Activated CD4-positive, alpha-beta T cell treated with anti-CD3 and anti-CD28 coated beads, Interleukin-2, amount 50 U/mL, for 16 hours (primary cell): Measurements from ENCODE around the gene CBLC.

Source experiments
- DNase-seq: peaks from one replicate; pipeline ENCODE4 v3.0.0-alpha.2; 2020

CBLC gene, protein sequence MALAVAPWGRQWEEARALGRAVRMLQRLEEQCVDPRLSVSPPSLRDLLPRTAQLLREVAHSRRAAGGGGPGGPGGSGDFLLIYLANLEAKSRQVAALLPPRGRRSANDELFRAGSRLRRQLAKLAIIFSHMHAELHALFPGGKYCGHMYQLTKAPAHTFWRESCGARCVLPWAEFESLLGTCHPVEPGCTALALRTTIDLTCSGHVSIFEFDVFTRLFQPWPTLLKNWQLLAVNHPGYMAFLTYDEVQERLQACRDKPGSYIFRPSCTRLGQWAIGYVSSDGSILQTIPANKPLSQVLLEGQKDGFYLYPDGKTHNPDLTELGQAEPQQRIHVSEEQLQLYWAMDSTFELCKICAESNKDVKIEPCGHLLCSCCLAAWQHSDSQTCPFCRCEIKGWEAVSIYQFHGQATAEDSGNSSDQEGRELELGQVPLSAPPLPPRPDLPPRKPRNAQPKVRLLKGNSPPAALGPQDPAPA

DNA sequence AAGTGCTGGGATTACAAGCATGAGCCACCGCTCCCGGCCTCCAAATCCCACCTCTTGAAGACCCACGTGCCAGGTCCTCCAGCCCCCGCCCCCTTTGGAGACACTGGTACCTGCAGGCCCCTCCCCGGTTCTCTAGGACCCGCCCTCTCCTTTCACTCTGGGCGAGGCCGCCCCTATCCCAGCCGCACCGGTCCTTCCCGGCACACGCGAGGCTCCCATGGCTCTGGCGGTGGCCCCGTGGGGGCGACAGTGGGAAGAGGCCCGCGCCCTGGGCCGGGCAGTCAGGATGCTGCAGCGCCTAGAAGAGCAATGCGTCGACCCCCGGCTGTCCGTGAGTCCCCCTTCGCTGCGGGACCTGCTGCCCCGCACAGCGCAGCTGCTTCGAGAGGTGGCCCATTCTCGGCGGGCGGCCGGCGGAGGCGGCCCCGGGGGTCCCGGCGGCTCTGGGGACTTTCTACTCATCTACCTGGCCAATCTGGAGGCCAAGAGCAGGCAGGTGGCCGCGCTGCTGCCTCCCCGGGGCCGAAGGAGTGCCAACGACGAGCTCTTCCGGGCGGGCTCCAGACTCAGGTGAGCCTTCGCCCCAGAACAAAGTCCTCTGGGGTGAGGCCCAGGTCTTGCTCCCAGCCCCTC lies at the start of gene CBLC:
Gene CBLC, plus strand, starts transcription at position 176 of the 633 bp plus-strand sequence. Its CDS starts 42 bp downstream, at position 218.
- no peak for DNase-seq

DNA sequence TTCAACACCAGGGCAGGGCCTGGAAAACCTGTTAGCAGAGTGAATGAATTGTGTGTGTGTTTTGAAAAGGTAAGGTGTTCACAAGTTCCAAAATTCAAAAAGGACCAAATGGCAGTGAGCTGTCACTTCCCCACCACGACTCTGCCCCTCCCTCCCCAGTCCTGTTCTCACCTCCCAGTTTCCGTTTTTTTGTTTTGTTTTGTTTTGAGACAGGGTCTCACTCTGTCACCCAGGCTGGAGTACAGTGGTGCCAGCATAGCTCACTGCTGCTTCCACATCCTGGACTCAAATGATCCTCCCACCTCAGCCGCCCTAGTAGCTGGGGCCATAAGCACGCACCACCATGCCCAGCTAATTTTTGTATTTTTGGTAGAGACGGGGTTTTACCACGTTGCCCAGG lies 49.5 kb upstream of the CBLC start:
- DNase-seq = peak; percentile 27

DNA sequence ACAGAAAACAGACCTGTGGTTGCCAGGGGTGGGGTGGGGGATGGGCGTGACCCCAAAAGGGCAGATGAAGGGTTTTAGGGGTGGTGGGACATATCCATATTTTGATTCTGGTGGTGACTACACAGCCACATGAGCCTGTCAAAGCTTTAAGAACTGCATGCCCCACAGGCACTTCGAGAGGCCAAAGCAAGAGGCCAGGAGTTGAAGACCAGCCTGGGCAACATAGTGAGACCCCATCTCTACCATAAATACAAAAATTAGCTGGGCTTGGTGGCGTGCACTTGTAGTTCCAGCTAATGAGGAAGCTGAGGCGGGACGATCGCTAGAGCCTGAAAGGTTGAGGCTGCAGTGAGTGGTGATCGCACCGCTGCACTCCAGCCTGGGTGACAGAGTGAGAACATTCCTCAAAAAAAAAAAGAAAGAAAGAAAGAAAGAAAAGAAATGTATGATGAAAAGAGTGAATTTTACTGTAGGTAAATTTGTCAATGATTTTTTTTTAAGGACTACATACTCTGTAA lies 48.1 kb upstream of the CBLC start:
- no peak for DNase-seq

DNA sequence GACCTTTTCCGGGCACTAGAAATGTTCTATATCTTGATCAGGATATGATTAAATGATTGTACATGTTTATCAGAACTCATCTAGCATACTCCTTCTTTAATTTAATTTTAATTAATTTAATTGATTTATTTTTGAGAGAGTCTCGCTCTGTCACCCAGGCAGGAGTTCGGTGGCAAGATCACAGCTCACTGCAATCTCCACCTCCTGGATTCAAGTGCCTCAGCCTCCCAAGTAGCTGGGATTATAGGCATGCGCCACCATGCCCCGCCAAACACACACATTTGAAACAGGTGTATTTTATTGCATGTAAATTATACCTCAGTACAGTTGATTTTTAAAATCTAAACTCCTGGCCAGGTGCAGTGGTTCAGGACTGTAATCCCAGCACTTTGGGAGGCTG lies 46.6 kb upstream of the CBLC start:
- no peak for DNase-seq

DNA sequence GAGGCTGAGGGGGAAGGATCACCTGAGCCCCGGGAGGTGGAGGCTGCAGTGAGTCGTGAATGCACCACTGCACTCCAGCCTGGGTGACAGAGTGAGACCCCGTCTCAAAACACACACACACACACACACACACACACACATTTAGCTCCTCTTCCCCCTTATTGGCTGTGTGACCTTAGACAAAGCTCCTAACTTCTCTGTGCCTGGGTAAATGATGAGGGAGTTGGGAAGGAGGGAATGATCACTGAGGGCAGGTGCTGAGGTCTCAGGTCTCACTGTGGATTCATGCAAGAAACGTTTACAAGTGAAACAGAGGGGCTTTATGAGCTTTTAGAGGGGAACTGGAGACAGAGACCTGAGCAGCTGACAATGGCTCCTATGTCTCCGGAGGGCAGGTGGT lies 46.1 kb upstream of the CBLC start:
- no peak for DNase-seq

DNA sequence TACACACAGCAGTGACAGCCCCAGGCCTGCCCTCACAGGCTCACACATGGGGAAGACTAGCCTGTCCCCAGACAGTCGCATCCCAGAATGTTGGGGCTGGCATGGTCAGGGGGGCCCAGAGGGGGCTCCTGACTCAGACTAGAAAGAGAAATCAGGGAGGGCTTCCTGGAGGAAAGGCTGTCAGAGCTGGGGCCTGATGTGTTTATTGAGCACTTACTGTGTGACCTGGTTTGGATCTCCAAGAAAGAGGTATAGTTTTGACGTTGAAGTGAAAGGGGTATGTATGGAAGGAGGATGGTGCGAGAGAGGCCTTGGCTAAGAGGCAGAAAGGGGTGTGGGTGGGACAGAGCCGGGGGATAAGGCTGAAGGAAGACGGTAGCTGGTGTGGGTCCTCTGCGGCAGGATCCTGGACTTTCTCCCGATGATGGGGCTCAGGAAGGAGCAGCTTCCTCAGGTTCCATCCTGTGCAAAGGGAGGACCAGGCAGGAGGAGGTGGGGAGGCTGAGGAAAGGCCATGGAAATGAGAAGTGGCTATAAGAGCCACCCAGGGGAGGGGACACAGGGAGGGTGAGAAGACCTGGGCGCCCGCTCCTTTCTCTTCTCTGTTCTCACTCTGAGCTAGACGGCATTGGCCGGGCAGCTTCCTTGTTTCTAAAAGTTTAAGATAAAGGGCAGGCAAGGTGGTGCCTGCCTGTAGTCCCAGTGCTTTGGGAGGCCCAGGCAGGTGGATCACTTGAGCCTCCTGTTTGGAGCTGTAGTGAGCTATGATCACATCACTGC lies 45.3 kb upstream of the CBLC start:
- DNase-seq = no peak

DNA sequence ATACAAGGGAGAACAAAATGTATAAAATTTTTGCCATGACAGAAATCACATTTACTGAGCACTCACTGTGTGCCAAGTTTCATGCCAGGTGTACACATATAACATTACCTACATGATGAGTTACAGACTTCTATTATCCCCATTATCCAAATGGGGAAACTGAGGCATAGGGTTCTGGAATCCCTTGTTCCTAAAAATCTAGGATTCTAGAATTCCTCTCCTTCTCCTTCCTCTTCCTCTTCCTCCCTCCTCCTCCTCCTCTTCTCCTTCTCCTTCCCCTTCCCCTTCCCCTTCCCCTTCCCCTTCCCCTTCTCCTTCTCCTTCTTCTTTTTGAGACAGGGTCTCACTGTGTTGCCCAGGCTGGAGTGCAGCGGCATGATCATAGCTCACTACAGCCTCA lies 43.3 kb upstream of the CBLC start:
- no peak for DNase-seq

DNA sequence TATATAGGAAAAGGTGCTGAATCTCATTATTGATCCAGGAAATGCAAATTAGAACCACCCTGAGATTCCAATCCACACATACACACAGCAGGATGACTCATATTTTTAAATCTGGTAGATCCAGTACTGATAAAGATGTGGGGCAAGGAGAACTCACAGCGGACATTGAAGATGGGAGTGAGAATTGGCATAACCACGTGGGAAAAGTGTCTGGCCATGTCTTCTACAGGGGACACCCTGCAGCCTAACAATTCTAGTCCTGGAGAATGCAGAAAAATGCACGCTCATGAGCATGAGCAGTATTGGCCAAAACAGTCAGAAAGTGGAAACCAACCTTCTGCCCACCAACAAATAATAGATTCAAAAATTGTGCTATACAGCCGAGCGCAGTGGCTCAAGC lies 42.7 kb upstream of the CBLC start:
- no peak for DNase-seq

DNA sequence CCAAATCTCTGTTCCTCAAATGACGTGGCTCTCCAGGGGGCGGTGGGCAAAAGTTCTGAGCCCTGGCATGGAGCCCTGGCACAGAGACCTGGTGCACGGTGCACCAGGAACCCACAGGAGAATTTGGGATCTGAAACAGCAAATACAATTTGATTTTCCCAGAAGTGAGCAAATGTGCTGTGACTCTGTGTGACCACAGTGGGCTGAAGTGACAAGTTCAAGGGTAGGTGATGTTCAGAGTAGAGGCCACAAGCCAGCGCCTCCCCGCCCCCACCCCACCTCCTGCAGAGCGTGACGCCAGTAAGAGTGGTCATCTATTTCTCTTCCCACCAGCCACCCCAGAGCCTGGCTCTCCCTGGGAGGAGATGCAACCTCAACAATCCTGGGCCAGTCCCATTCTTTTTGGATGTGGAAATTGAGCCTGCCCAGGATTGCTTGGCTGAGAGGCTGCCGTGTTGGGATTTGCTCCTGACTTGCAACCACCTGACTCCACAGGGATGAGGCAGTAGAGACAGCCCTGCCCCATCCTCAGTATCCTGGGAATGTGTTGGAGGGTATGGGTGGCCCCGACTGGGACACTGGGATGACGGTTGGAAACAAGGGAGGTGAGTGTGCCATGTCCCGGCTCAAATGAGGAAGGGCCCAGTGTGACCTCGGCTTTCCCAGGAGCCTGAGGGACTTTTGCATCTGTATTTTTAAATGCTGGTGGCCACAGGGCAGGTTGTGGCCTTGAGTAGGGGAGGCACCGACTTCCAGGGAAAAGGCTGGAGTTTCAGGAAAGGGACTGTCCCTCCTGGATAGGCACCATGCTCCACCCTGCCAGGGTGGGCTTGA lies 40.2 kb upstream of the CBLC start:
- DNase-seq = no peak

DNA sequence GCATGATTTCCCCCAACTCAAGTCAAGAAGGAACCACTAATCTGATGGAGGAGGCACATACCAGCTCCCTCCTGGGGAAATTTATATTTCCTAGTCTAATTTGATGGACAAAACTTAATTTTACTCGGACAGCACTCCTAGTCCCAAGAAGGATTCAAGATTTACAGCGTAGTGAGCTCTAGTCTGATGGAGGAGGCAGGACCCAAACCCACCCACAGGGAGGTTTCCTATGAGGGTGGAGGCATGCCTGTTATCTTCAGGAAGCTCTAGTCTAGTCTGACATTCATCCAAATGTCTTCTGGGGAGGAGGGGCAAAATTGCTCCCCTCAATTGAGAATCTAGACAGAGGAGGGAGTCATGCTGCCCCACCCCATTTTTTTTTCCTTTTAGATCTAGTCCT lies 39.6 kb upstream of the CBLC start:
- DNase-seq = no peak

DNA sequence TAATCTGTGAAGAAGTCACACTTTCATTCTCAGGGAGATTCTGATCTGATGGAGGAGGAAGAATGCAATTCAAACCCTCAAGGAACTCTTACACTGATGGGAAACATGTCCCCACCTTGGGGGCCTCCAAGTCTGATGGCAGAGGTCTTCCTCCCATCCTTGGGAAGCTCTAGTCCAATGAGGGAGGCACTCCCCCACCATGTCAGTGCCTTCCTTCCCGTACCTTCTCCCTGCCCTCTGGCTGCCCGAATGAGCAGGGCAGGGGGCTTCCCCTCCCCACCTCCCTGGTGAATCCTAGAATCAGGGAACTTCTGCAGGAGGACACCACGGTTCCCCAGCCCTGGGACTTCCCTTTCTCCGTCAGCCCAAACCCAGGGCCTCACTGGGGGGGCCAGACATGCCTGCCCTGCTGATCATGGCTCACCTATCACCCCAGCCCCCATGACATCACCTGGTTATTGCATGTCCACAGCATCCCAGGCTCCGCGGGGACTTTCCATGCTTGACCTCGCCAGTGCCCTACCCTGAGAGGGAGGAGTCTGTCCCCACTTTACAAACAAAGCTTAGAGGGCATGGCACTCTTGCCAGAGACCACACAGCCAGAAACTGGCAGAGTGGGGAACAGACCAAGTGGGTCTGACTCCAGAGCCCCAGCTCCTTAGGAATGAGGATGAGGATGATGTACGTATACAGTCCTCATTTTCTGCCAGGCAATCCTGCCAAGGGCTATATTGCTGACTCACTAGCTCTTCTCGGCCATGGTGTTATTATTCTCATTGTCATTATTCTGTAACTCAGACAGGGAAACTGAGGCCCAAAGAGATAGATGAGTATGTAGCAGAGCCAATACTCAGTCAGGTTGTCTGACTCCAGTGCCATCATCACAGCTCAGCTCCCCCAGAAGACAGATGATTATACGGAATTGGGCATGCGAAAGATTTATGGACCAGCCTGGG lies 38.8 kb upstream of the CBLC start:
- DNase-seq = no peak

DNA sequence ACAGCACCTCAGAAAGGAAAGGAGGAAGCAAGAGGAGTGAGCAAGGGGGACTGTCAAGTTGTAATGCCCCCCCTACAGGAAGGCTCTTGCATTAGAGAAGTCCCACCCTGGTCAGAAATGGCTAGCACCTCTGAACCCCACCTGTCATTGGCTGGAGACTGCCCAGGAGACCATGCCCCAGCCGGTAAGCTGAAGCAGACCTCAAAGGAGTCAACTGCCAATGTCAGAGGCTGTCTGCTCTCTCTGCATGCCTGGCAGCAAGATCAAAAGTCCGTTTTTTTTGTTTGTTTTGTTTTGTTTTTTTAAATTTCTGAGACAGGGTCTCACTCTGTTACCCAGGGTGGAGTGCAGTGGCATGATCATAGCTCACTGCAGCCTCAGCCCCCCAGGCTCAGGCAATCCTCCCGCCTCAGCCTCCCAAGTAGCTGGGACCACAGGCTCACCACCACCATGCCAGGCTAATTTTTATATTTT lies 37.3 kb upstream of the CBLC start:
- no peak for DNase-seq

DNA sequence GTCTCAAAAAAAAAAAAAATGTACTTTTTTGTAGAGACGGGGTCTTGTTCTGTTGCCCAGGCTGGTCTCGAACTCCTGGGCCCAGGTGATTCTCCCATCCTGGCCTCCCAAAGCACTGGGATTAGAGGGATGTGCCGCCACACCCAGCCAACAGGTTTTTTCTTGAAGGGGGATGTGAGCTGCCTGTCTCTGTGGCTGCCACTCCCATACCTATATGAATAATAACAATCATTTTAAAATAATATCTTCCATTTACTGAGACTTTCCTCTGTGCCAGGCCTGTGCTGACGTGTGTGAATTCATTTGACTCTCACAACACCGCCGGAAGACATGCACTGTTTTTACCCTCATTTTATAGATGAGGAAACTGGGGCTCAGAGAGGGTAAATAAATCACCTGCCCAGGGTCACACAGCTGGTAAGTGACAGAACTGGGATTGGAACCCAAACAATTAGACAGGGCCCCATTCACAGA lies 36.4 kb upstream of the CBLC start:
- DNase-seq = no peak

DNA sequence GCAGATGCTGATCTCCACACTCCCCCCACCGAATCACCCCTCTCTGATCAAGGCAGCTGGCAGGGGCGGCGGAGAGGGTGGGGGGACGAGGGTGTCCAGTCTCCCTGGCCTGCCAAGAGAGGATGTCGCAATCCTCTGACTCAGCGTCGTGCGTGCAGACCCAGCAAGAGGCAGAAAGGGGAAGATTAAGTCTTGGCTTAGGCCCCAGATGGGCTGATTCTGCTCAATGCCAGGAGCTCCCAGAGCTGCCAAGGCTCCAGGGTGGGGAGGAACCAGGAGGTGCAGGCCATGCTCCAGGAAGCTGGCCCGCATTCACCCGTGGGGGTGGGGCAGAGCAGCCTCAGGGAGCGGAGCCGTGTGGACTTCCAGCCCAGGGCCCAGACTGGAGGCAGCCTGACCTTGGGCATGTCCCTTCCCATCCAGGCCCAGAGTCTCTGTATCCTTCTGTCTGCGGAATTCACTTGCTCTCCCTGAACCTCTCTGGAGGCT lies 35.8 kb upstream of the CBLC start:
- DNase-seq = peak; percentile 43

DNA sequence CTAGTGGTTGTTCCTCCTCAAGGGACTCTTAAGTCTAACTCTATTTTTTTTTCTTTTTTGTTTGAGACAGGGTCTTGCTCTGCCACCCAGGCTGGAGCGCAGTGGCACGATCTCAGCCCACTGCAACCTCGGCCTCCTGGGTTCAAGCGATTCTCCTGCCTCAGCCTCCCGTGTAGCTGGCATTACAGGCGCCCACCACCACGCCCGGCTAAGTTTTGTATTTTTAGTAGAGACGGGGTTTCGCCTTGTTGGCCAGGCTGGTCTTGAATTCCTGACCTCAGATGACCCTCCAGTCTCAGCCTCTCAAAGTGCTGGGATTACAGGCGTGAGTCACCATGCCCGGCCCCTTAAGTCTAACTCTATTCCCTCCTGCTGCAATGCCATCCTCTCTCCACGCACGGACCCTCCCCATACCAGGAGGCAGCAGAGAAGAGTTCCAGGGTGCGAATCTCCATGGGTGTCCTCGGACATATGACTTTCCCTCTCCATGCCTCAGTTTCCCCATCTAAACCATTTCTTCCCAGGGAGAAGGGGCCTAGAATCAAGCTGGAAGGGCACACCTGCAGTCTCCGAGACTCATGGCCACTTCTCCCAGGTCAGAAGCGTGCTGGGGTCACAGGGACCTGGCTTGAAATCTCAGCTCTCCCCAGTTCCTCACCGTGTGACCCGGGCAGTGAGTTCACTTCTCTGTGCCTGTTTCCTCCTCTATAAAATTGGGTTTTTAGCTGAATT lies 35.2 kb upstream of the CBLC start:
- no peak for DNase-seq

DNA sequence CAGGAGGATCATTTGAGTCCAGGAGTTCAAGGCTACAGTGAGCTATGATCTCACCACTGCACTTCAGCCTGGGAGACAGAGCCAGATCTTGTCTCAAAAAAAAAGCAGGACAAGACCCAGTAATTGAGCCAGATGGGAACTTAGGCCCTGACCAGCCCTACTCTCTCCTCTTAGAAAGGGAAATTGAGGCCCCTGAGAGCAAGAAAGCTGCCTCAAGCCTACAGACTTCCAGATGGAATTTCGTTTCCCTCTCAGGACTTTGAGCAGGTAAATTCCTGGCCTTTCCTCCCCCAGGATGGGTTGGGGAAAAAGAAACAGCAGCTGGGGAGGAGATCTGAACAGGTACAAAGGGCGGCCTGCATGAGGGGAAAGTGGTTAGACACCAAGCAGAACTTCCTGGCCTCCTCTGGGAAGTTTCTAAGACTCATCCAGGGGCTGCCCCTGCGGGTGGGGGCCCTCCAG lies 32.8 kb upstream of the CBLC start:
- DNase-seq = no peak

DNA sequence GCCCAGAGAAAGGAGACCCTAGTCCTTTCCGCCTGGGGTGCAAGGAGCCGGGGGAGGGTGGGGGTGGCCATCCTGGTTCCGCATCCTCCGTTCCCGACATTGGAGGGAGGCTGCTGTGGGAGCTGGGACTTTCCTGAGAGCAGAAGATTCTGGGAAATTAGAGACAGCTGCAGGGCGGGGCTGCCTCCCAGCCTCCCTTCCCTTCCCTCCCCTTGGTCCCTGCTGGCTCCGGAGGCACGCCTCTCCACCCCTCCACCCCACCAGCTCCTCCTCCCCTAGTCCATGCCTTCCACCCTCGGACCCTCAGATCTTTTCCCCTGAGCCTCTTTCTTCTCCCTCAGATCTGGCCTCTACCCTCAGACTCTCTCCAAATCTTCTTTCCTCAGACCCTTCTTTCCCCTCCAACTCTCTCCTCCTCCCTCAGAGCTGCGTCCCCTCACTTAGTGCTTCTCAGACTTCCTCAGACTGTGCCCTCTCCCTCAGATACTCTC lies 32.3 kb upstream of the CBLC start:
- no peak for DNase-seq

DNA sequence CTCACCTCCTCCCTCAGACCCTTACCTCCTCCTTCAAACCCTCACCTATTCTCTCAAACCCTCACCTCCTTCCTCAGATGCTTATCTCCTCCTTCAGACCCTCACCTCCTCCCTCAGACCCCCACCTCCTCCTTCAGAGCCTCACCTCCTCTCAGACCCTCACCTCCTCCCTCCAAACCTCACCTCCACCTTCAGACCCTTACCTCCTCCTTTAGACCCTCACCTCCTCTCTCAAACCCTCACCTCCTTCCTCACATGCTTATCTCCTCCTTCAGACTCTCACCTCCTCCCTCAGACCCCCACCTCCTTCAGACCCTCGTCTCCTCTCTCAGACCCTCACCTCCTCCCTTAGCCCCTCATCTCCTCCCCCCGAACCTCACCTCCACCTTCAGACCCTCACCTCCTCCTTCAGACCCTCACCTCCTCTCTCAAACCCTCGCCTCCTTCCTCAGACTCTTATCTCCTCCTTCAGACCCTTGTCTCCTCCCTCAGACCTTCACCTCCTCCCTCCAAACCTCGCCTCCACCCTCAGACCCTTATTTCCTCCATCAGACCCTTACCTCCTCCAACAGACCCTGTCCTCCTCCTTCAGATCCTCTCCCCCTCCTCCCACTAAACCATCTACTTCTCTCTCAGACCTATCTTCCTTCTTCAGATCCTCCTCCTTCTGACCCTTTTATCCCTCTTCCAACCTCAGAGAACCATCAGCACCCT lies 31.6 kb upstream of the CBLC start:
- no peak for DNase-seq

DNA sequence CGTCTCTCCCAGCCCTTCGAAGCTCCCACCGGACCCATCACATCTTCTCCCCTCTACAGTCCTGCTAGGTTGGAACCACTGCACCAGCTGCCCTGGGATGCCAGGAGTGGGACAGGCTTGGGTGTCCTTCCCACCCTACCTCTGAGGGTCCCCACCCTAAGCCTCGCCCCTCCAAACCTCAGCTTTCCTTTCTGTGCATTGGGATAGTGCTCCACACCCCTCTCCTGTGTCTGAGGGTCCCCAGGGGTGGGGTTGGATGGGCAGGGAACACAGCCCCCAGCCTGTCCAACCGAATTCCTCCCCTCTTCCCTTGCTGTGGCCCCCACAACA lies 31.1 kb upstream of the CBLC start:
- no peak for DNase-seq
